Measurements from ENCODE around the gene SLC23A1.
A peak's percentile ranks its signal among the peaks of the same experiment; 100 is the strongest.
"Not testable (repeated sequence)": the region's sequence is repeated elsewhere in the genome, so short reads cannot be mapped to it uniquely, and the experiment has no call there.

Gene SLC23A1

GRCh38 chr5:139383275-139383992, at the start of gene SLC23A1:
Gene SLC23A1, minus strand, starts transcription at chr5:139383297. Its CDS starts 44 bp downstream, at chr5:139383253.
- DNase-seq = no peak

- DNase-seq = no peak
Observed at GRCh38 chr5:139431706-139432105, 48.6 kb upstream of the SLC23A1 start.

- peak in 3 of 6 experiments; percentile 36 to 43 (median 43) for DNase-seq
Observed at GRCh38 chr5:139430015-139430414, 46.9 kb upstream of the SLC23A1 start.

GRCh38 chr5:139426203-139426885, 43.2 kb upstream of the SLC23A1 start:
- no peak for DNase-seq

GRCh38 chr5:139425497-139425896, 42.4 kb upstream of the SLC23A1 start:
- no peak for DNase-seq

GRCh38 chr5:139422307-139422893, 39.3 kb upstream of the SLC23A1 start:
- DNase-seq = peak in 5 of 6 experiments; percentile 38 to 82 (median 66)

GRCh38 chr5:139419226-139420192, 36.4 kb upstream of the SLC23A1 start:
- no peak for DNase-seq

GRCh38 chr5:139418793-139419192, 35.7 kb upstream of the SLC23A1 start:
- no peak for DNase-seq

GRCh38 chr5:139417214-139417613, 34.1 kb upstream of the SLC23A1 start:
- DNase-seq = no peak

- no peak for DNase-seq
Observed at GRCh38 chr5:139416651-139417050, 33.6 kb upstream of the SLC23A1 start.

- no peak for DNase-seq
Observed at GRCh38 chr5:139415869-139416268, 32.8 kb upstream of the SLC23A1 start.

GRCh38 chr5:139415221-139415861, 32.2 kb upstream of the SLC23A1 start:
- no peak for DNase-seq

- DNase-seq = peak in 3 of 6 experiments; percentile 11 to 32 (median 13)
Observed at GRCh38 chr5:139414581-139415130, 31.6 kb upstream of the SLC23A1 start.

- no peak for DNase-seq
Observed at GRCh38 chr5:139413963-139414362, 30.9 kb upstream of the SLC23A1 start.

GRCh38 chr5:139413153-139413552, 30.1 kb upstream of the SLC23A1 start:
- DNase-seq = no peak

- DNase-seq = no peak
Observed at GRCh38 chr5:139410993-139411828, 28.1 kb upstream of the SLC23A1 start.

- no peak for DNase-seq
Observed at GRCh38 chr5:139410121-139410992, 27.3 kb upstream of the SLC23A1 start.

GRCh38 chr5:139409116-139409515, 26.0 kb upstream of the SLC23A1 start:
- DNase-seq = not testable (repeated sequence)

GRCh38 chr5:139408191-139408590, 25.1 kb upstream of the SLC23A1 start:
- DNase-seq = no peak

GRCh38 chr5:139407517-139407916, 24.4 kb upstream of the SLC23A1 start:
- DNase-seq = no peak

Measured in stimulated activated naive CD4-positive, alpha-beta T cell (primary cell).